Measurements from ENCODE around the gene CHMP6.
A peak's percentile ranks its signal among the peaks of the same experiment; 100 is the strongest.

Gene CHMP6

DNA sequence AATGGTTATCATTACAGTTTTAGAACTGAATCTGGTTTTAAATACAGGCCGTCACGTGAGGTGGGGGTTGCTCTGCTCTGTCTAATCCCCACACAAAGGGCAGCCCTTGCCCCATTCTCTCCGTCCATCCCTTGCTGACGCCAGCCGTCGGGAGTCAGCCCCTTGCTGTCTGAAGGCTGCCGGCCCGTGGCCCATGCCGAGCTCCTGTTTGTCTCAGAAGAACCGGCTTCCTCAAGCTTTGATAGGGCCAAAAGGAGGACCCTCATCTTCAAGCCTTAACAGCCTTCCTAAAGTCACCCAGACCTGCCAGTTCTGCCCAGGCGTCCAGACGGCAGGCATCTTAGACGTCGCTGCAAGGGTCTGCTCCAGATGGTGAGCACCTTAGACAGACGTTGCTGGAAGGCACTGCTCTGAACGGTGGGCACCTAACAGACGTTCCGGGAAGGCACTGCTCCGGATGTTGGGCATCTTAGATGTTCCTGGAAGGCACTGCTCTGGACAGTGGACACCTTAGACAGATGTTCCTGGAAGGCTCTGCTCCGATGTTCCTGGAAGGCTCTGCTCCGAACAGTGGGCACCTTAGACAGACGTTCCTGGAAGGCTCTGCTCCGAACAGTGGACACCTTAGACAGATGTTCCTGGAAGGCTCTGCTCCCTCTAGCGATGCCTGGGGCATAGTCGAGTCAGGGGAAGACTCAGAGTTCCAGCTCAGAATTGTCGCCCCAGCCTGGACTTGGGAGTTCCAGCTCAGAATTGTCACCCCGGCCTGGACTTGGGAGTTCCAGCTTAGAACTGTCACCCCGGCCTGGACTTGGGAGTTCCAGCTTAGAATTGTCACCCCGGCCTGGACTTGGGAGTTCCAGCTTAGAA is 35.1 kb upstream of the CHMP6 start:
- DNase-seq: no peak

DNA sequence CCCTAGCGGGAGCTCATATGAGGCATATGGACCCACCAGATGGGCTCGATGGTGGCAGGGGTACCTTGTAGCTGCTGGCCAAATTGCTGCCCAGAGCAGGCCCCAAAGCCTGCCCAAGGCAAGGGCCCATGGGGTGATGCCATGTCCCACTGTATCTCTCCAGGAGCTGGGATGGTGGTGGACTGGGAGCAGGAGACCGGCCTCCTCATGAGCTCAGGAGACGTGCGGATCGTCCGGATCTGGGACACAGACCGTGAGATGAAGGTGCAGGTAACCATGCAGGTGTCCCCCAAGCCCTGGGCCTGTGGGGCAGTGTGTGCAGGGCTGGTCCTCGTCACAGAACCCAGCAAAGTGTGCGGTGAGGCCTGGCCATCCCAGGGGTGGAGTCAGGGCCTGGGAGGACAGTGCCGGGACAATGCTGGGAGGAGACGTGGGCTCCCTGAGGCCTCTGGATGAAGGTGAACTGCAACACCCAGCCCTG is 34.1 kb upstream of the CHMP6 start:
- DNase-seq: no peak

DNA sequence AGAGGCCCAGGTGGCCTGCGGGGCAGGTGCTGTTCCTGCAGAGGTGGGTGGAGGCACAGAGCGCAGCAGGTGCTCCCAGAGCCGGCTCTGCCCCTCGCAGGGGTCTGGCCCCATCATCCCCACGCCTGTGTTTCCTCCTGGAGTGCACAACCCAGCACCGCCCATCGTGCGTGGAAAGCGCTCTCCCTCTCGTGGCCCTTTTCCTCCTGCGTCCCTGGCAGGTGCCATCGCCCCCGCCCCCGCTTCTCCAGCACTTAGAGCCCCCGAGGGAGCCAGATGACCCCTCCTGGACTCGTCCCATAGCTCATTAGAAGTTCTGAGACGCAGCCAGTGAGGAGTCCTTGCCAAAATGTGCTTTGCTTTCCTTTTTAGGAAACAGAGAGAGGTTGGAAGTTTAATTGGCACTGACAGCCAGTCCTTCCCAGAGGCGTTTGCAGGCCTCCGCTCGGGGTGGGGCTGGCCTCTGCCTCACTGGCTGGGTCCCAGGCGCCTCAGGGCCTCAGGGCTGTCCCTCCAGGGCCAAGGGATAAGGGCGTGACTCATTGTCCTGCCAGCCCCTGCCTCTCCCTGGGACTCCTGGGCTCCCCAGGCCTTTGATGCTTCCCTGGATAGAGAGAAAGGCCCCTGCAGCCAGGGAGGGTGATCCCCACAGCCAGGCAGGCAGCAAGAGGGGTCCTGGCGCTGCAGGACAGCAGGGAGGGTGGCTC is 32.2 kb upstream of the CHMP6 start:
- no peak for DNase-seq

DNA sequence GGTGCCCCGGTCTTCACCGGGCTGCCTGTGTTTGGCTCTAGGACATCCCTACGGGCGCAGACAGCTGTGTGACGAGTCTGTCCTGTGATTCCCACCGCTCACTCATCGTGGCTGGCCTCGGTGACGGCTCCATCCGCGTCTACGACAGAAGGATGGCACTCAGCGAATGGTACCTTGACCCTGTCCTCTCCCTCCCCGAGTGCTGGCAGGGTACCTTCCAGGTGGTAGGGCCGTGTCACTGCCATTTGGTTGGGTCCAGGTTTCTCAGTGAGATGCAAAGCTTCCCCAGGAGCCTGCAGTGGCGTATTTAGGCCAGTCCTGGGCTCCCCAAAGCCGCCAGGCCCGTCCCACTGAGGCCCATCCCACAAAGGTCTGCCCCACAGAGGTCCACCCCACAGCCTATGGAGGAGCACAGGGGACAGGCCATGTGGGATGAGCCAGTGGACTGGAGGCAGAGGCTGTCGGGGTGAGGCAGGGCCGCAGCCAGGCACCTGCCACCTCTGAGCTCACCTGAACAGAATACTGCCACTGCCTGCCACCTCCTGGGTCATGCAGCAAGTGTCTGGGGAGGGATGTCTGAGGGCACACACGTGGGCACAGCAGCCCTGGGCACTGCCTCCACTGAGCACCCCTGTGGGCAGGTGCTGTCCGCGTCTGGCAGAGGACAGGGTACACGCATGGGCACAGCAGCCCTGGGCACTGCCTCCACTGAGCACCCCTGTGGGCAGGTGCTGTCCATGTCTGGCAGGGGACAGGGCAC is 31.4 kb upstream of the CHMP6 start:
- no peak for DNase-seq

DNA sequence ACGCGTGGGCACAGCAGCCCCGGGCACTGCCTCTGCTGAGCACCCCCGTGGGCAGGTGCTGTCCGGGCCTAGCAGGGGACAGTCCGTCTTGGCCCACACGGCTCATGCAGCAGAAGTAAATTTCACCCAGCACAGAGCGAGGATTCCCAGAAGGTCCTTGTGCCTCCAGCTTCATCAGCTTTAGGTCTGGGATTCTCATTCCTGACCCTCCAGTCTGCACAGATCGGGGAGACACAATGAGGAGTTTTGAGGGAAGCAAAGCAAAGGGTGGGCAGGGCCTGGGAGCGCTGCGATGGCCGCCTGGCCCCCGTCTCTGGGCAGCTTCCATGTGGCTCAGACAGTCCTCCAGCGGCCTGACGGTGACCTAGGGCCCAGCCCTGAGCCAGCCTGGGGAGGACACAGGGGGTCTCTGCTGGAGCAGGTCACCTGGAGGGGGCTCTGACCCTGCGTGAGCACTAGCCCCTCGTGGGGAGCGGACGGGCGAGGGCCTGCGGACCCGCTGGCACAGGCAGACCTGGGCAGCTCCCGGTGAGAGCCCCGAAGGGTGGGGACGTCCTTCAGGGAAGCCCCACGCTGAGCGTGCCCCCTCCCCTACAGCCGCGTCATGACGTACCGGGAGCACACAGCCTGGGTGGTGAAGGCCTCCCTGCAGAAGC is 30.7 kb upstream of the CHMP6 start:
- DNase-seq: no peak

DNA sequence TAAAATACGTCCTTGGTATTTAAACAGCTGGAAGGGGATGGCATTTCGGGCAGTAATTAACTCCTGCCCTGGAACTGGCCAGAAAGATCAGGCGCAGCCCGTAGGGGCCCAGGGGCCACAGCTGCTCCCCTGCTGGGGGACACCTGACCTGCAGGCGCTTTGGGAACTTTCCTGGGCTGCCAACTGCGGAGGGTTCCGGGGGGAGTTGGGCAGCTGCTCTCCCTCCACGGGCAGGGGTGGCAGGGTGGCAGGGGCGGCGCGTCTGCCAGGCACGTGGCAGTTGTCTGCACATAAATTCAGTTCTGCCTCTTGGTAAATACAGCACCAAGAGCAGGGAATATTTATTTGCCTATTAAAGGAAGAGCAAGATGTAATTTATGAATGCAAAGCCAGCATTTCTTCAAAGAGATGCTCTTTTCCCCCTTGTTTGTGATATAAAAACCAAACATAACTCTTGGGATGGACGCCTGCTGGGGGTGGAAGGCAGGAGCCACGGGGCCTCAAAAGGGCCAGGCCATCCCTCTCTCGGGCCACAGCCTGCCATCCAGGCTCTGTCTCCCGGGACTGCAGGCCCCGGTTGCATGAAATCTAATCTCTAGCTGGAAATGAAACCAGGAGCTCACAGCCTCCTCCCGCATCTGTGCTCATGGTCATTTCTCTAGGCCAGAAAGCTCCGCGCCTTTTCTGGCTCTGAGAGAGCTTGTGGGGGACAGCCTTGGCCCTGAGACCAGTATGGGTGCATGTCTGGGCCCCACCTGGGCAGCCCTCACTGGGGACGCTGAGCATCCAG is 29.9 kb upstream of the CHMP6 start:
- no peak for DNase-seq

DNA sequence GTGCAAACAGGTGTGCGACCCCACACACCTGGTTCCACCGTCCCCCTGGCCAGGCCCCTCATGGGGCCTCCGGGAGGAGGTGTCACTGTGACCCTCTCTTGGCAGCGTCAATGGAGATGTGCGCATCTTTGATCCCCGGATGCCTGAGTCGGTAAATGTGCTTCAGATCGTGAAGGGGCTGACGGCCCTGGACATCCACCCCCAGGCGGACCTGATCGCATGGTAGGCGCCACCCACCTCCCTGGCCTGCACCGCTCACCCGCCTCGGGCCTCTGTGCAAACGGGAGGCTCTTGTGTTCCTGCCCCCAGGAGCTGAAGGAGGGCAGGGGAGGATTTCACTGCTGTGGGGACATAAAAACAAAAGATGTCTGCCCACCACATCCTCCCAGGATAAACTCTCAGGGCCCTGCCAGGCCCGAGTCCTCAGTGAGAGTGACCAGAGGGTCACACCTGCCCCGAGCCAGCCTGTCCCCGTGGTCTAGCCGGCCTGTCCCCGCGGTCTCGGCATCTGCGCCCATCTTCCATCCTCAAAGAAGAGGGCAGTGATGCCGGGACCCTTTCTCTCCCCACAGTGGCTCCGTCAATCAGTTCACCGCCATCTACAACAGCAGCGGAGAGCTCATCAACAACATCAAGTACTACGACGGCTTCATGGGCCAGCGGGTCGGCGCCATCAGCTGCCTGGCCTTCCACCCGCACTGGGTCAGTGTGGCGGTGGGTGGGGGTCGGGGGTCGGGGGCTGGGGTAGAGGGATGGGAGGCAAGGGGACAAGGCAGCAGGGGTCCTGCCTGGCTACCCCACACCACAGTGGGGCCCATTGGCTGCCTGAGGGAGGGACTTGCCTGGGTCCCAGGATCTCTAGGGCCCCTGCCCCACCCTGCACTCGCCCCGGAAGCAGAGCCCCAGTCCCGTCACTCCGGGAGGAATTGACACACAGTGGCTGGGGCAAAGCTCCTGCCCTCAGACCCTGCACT is 29.0 kb upstream of the CHMP6 start:
- no peak for DNase-seq

DNA sequence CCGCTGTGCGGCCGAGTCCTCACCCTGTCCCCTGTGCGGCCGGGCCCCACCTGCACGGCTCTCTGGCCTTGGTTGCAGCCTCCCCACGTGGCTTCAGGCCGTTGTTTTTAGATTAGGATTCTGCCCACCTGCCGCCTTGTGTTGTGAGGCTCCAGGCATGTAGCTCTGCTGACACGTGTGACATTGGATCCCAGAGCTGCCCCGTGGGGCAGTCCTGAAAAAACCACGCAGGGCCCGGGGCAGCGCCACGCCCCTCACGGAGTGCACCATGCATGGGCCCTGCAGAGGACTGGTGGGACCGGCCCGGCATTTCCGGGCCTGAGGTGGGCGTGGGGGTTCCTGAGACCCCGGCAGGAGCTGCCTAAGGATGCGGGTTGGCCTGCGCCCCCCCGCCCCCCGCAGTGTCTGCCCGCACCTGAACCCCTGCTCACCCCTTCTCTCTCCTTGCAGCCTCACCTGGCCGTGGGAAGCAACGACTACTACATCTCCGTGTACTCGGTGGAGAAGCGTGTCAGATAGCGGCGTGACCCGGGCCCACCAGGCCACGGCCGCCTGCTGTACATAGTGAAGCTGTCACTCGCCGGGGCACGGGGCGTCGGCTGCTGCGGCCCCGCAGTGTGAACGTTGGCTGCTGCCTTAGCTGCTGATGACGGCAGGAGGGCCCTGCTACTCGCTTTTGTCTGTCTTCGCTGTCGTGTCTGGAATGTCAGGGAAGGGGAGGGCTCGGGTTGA is 27.7 kb upstream of the CHMP6 start:
- no peak for DNase-seq

DNA sequence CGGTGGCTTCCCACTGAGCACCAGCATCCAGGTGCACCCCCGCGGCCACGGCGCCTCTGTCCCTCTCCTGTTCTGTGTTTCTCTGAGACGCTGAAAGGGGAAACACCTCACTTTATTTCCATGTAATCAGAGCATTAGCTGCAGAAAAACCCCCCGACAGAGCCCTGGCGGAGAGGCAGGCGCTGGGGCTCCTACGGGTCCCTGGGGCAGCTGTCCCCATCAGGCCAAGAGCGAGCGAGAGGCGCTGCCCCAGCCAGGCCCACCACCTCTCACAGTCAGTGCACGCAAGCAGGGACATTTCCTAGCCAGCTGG is 27.1 kb upstream of the CHMP6 start:
- DNase-seq: no peak

DNA sequence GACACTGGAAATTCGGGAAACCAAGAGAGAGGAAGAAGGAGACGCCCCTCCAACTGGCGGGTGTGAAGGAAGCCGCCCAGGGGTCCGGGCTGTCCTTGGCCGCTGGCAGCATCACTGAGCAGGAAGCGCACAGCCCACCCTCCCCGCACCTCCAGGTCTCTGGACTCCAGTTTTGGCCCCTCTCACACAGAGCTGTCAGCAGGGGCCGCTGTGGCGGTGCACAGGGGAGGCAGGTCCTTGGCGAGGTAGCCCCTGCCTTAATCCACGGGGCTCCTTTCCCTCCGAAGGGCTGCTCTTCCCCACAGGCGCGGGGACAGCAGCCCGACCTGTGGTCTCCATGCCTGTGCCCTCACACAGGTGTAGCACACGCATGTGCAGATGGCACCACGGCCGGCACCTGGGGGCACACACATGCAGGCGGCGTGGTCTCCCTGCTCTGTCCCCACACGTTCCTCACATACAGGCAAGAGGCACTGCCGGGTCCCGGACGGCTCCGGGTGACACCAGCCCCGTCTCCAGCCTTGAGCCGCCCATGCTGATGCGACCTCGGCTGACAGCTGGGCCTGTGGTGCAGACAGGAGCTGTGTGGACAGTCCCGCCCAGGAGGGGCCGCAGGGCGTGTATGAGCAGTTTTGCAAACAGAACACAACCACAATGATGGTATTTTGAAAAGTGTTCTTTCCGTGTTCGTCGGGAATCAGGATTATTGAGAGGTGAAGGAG is 26.6 kb upstream of the CHMP6 start:
- no peak for DNase-seq

DNA sequence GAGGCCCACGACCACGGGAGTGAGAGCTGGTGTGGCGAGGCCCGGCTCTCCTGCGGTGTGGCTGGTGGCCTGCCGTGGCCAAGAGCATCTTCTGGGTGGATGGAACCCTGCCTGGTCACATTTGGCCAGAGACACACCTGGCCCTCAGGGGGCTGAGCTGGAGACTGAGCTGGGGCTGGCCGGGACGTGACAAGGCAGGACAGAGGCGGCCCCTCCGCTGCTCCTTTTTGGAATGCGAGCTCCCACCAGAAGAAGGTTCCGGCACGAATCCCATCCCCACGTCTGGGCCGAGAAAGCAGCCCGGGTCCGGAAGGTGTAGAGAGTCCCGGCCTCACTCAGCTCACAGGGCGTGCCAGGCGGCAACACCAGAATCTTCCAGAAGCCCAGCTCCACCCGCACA is 26.0 kb upstream of the CHMP6 start:
- DNase-seq: no peak

DNA sequence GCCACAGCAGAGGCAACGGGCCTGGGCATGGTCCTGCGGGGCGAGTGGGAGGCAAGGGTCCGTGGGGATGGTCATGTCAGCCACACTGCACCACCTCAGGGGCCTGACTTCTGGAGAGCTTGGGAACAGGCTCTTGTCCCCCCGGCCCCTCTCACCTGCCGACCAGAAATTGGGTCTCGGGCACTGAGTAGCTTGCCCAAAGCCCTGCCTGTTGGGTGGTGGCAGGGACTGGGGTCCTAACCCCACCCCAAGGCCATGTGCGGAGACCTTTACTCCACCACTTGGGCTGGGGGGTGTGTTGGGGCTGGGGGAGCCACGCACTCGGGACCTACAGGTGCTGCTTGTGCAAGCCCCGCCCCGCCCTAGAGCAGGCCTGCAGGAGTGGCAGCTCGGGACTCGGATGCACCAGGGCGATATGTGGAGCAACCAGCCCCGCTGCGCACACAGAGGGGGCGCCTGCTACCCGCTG is 24.2 kb upstream of the CHMP6 start:
- DNase-seq: no peak

DNA sequence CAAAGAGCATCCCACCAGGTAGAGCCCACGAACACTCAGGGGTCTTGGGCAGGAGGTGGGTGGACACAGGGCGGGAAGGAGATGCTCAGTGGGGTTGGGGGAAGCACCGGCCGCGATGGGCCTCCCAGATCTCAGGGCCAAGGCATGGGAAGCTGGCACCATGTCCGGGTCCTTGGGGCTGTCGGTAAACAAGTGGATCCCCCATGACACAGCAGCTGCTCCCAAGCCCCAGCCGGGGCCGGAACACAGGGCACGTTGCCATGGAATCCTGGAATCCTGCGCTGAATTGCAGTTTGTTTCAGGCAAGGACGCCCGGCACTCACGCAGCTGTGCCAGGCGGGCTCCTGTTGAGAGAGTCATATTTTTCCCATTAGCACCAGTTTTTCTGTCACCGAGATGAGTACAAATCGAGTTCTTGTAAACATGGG is 23.0 kb upstream of the CHMP6 start:
- peak; percentile 65 to 74 for DNase-seq

DNA sequence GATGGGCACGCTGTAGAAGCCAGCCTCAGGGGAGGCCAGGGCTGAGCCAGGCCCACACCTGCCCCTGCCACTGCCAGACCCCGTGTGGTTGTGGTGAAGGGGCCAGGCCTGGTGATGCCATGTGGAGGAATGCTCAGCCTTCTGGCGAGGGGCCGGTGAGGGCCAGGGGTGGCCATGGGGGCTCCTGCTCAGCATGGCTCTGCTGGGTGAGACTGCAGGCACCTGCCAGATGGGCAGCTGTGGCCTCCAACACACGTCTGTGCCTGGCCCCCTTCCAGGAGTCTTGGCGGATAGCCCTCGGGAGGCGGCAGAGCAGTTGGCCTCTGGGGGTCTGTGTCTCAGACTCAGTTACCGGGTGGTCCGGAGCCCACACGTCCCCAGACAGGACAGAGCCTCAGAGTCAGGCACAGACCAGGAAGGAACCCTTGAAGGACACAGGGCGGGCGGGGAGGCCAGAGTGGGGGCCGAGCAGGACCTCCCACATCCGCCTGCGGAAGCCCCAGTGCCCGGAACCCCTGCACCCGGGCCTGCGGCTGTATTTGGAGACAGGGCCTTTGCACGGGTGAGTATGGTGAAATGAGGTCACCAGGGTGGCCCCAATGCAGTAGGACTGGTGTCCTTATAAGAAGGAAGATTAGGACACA is 22.5 kb upstream of the CHMP6 start:
- peak in 1 of 2 experiments; percentile 74 for DNase-seq

DNA sequence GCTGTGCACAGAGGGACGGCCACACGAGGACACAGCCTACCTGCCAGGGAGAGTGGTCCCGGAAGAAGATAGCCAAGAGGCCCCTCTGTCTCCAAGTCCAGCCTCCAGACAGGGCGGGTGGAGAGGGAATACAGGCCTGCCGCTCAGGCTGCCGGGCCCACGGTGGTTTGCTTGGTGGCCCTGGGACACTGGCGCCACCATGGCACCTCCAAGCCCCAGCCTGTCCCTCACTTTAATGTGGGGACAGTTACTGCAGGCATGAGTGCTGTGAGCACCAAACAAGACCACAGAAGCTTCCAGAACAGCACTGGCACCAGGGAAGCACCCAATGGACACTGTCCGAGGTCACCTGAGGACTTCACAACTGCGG is 22.0 kb upstream of the CHMP6 start:
- no peak for DNase-seq

DNA sequence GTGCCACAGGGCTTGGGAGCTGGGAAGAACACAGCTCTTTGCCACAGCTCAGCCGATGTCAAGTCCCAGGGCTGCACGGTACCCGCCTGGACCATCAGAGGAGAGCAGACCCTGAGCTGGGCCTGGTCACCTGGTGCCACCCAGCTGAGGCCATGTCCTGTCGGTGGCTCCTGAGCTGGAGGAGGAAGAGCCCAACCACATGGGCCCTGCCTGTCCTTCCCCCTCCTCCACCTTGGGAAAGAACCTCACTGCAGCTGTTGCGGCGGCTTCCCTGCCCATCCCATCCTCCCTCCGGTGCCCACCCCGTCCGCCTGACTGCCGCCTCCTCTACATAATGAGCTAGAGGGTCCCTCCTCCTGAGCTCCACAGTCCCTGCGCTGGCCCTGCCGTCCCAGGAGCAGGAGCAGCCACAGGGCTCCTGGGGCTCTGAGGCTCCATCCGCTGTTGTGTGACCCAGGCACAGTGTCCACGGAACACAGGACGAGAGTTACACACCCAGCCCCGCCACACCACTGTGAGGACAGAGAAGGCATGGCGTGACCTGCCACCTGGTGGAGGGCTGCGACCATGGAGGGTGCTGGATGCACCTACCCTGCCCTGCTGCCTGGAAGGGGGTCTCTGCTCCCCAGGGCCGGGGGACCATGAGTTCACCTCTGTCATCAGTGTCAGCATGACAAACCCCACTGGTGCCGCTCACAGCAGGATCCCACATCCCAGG is 21.4 kb upstream of the CHMP6 start:
- peak; percentile 37 to 66 for DNase-seq

DNA sequence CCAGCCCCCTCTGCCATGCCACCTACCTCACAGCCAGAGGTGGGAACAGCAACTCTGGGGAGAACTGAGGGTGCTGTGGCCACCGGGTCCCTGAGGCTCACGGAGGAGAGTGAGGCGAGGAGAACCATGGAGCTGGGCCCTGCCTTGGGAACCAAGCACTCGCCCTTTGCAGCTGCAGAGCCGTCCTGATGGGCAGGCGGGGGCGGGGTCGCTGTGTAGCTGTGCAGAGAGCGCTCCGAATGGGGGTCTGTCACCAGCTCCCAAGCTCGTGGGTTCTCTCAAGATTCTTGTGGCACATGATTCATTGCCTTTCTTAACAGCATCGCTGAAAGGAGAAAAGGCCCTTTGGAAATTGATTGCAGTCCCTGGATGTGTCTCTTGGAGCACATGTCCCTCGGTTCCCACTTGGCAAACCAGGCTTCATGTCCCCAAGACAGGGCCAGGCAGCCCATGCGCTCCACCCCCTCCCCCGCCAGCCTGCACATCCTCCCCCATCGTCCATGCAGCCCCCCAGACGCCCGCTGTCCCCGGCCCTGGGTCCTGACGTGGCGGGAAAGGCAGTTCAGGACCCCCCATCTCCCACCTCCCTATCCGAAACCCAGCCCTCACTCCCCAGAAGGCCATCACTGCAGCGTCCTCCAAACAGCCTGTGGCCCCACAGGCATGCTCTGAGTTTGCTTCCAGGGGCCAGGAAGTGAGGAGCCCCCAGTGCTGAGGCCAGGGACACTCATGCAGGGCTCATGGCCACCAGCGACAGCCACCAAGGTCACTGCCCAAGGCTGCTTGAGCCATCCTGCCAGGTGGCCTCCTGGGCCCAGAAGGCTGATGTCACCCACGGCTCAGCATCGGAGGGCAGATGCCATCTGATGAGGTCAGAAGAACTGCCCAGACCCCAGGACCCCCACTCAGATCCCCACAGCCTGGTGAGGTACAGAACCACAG is 20.6 kb upstream of the CHMP6 start:
- DNase-seq: no peak

Data from SHP77 (cell line).